Measurements from ENCODE around the gene AGMO.

DNA sequence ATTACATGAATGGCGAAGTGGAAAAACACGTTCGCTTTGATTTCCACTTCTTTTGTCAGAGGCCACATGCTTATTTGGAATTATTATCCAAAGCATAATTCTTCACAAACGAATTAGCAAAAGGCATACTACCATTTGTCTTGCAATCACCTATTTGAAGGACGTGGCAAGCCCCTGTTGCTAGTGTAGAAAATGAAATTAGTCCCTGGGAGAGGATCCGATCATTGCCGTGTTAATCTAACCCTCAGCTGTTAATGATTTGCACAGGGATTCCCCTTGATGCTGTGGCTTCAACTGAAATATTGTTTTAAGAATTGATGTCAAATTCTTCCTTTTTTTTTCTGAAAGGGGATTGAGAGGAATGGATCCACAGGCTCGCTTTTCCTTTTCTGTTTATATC lies 4.6 kb downstream of the AGMO start:
- TF ChIP-seq POLR2A (IDR thresholded peaks at IDR 0.05; ENCODE audit: low read depth) (no peak), POLR2AphosphoS5 (IDR thresholded peaks at IDR 0.05) (no peak), EP300 (IDR thresholded peaks at IDR 0.05) (no peak)
- TF ChIP-seq, protein P1, sequence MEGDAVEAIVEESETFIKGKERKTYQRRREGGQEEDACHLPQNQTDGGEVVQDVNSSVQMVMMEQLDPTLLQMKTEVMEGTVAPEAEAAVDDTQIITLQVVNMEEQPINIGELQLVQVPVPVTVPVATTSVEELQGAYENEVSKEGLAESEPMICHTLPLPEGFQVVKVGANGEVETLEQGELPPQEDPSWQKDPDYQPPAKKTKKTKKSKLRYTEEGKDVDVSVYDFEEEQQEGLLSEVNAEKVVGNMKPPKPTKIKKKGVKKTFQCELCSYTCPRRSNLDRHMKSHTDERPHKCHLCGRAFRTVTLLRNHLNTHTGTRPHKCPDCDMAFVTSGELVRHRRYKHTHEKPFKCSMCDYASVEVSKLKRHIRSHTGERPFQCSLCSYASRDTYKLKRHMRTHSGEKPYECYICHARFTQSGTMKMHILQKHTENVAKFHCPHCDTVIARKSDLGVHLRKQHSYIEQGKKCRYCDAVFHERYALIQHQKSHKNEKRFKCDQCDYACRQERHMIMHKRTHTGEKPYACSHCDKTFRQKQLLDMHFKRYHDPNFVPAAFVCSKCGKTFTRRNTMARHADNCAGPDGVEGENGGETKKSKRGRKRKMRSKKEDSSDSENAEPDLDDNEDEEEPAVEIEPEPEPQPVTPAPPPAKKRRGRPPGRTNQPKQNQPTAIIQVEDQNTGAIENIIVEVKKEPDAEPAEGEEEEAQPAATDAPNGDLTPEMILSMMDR (IDR thresholded peaks at IDR 0.05): no peak
